Measurements from ENCODE around the gene PTPRC.

DNA sequence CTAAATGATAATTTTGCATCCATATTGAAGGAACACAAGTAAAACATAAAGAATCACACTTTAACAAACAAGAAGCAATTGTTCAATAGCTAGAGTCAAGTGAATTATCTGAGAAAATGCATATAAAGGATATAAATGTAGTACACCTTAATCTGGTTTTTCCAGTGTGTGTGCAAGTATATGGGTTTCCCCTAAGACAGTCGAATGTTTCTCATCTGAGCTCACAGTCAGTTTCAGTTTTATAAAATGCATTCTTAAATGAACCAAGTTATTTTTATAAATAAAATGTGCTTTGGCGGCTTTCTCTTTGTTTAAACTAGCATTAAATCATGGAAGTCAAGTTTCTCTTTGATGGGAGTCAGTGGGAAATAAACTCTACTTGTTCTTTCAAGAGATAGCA, 125.9 kb downstream of the PTPRC start:
- TF ChIP-seq, protein P1, sequence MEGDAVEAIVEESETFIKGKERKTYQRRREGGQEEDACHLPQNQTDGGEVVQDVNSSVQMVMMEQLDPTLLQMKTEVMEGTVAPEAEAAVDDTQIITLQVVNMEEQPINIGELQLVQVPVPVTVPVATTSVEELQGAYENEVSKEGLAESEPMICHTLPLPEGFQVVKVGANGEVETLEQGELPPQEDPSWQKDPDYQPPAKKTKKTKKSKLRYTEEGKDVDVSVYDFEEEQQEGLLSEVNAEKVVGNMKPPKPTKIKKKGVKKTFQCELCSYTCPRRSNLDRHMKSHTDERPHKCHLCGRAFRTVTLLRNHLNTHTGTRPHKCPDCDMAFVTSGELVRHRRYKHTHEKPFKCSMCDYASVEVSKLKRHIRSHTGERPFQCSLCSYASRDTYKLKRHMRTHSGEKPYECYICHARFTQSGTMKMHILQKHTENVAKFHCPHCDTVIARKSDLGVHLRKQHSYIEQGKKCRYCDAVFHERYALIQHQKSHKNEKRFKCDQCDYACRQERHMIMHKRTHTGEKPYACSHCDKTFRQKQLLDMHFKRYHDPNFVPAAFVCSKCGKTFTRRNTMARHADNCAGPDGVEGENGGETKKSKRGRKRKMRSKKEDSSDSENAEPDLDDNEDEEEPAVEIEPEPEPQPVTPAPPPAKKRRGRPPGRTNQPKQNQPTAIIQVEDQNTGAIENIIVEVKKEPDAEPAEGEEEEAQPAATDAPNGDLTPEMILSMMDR (IDR thresholded peaks at IDR 0.05) = no peak
- no peak for TF ChIP-seq EP300 (IDR thresholded peaks at IDR 0.05)

Measured in suprapubic skin (tissue), 3 donors.